Spleen (tissue), 7 donors: ENCODE results near the gene JPH4.

ENCODE experiments used
- CTCF ChIP-seq, 11 experiments: fragments of 200-600 bp in 7 of 11; fragments of 450-650 bp in 4 of 11; sonication (generic) in 4 of 11; IDR thresholded peaks in 8 of 11; conservative IDR thresholded peaks in 3 of 11; 1 replicate in 7 of 11; 2 replicates in 4 of 11; pipeline versions ENCODE4 v1.4.0 to v1.8.0; 2016 to 2021; ENCODE audit warnings: antibody characterized with exemption in 11 of 11, inconsistent platforms in 4 of 11, mild to moderate bottlenecking in 1 of 11
- POLR2A ChIP-seq, 3 donors: fragments of 450-650 bp; IDR thresholded peaks; one replicate each; pipeline ENCODE4 v1.5.1; 2017; ENCODE audit warnings: antibody characterized with exemption in 3 of 3, mild to moderate bottlenecking in 1 of 3
- donor health status: DM: no; HTN: no; CAD: no; lungs with moderate emphysema.
- donor health status: DM: no; HTN: no; CAD: no.
- donor health status: DM: no; HTN: no; CAD: no.

GRCh38 chr14:23617539-23617938, 38.9 kb upstream of the JPH4 start:
- TF ChIP-seq POLR2A (IDR thresholded peaks at IDR 0.05) (no peak), CTCF (IDR thresholded peaks at IDR 0.05 in 8 of 11, conservative IDR thresholded peaks at IDR 0.05 in 3 of 11) (no peak)
